DOHH2 (cell line): ENCODE measurements around the gene AFP.

Source experiments
- EZH2phosphoT487 ChIP-seq: fragments of 200-600 bp; sonication (generic); IDR thresholded peaks from 2 replicates; pipeline ENCODE4 v1.6.1; 2017; ENCODE audit warnings: borderline replicate concordance, mild to moderate bottlenecking, antibody characterized with exemption, low read length, moderate library complexity, mixed read lengths
- TF ChIP-seq, protein P1 (sequence below): fragments of 200-600 bp; sonication (generic); IDR thresholded peaks from one replicate; pipeline ENCODE4 v1.5.1; 2014; ENCODE audit warnings: antibody characterized with exemption, mild to moderate bottlenecking, low read depth, low read length; ENCODE audit not compliant: poor library complexity, severe bottlenecking

DNA sequence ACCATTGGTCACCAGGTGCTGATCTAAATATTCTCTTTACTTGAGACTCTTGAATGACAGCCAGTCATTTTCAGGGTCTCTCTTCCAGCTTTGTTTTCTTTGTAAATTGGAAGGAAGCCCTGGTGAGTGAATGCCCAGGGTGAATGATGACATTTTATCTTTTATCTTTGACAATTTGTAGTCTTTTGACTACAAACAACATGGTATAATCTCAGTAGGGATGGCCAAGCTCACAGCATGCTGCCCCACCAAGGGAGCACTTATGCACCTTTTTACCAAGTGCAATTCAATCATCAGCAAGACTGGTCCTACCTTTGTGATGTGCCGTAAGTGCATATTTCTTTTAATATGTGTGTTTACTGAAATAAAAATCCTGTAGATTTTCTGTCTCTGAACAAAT, 51.2 kb downstream of the AFP start:
- TF ChIP-seq, protein P1, sequence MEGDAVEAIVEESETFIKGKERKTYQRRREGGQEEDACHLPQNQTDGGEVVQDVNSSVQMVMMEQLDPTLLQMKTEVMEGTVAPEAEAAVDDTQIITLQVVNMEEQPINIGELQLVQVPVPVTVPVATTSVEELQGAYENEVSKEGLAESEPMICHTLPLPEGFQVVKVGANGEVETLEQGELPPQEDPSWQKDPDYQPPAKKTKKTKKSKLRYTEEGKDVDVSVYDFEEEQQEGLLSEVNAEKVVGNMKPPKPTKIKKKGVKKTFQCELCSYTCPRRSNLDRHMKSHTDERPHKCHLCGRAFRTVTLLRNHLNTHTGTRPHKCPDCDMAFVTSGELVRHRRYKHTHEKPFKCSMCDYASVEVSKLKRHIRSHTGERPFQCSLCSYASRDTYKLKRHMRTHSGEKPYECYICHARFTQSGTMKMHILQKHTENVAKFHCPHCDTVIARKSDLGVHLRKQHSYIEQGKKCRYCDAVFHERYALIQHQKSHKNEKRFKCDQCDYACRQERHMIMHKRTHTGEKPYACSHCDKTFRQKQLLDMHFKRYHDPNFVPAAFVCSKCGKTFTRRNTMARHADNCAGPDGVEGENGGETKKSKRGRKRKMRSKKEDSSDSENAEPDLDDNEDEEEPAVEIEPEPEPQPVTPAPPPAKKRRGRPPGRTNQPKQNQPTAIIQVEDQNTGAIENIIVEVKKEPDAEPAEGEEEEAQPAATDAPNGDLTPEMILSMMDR = no peak
- no peak for TF ChIP-seq EZH2phosphoT487
